Measurements from ENCODE around the gene N4BP3.
"Not testable (repeated sequence)": the region's sequence is repeated elsewhere in the genome, so short reads cannot be mapped to it uniquely, and the experiment has no call there.

Gene N4BP3

DNA sequence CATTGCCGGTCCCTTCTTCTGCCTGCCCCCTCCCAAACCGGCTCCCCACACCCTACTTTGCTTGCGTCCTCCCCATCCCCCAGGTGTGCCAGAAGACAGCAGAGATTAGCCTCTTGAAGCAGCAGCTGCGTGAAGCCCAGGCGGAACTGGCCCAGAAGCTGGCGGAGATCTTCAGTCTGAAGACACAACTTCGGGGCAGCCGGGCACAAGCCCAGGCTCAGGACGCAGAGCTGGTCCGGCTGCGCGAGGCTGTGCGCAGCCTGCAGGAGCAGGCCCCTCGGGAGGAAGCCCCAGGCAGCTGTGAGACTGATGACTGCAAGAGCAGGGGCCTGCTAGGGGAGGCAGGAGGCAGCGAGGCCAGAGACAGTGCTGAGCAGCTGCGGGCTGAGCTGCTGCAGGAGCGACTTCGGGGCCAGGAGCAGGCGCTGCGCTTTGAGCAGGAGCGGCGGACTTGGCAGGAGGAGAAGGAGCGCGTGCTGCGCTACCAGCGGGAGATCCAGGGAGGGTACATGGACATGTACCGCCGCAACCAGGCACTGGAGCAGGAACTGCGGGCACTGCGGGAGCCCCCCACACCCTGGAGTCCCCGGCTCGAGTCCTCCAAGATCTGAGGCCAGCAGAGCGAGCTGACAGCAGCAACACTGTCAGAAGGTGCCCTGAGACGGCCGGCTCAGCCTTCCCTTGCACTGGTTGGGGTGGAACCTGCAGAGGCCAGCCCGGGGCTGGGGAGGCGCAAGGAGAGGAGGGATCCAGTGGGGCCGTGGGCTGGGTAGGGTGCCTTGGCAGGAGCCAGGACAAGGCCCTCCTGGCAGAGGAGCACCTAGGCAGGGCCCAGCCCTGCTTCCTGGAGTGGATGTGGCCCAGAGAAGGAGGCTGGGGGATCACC, 8.3 kb downstream of the N4BP3 start:
- DNase-seq (ENCODE audit: low read depth in 2 of 2), result no peak

DNA sequence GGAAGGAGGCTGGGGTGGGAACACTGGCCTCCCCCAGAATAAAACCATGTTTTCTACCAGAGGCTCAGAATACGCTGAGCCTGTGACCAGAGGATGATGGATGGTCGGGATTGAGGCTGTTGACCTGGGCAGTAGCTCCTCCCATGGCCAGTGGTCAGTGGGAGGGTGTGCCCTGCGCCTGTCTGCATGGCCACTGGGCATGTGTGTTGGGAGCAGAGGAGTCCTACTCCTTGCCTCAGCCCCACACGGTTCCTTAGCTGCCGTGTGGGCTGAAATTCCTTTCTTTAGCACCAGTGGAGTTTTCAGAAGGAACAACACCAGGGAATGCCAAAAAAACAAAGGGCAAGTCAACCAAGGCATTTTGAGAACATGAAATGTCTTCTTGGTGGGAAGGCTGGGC, 9.0 kb downstream of the N4BP3 start:
- DNase-seq (ENCODE audit: low read depth in 2 of 2), result no peak

DNA sequence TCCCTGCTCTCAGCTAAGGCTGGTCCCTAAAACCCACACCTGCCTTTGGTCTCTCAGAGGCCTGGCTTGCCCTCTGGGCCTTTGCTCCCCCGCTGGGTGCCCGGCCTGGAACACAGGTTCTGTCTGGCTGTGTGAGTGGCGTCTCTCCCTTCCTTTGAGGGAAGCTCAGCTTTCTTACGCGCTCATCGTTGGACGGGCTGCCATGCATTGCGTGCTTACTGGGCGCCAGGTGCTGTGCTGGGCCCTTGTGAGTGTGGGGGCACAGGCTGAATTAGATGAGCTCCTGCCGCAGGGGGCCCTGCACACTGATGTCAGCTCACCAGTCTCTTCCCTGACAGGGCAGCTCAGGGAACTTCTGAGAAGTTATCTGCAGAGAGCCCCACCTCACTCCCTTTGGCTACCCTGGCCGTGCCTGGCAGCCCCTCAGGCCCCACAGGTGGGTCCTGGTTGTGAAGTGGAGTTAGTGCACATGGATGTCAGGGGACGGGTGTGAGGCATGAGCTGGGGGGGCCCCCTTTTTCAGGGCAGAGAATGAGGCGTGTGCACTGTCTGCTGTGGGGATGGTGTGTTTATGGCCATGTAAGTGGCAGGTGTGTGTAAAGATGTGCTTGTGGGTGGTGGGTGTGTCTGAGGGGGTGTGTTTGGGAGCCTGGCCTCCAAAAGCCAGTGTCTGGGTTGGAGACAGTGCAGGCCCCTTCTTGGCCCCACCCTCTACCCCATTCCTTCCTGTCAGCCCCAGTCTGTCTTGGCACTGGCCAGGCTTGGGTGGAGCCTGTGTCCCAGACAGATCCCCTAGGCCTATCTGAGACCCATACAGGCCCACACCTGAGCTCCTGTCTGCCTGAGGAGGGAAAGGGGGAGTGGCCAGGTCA, 10.0 kb downstream of the N4BP3 start:
- DNase-seq (ENCODE audit: low read depth in 2 of 2), result no peak

DNA sequence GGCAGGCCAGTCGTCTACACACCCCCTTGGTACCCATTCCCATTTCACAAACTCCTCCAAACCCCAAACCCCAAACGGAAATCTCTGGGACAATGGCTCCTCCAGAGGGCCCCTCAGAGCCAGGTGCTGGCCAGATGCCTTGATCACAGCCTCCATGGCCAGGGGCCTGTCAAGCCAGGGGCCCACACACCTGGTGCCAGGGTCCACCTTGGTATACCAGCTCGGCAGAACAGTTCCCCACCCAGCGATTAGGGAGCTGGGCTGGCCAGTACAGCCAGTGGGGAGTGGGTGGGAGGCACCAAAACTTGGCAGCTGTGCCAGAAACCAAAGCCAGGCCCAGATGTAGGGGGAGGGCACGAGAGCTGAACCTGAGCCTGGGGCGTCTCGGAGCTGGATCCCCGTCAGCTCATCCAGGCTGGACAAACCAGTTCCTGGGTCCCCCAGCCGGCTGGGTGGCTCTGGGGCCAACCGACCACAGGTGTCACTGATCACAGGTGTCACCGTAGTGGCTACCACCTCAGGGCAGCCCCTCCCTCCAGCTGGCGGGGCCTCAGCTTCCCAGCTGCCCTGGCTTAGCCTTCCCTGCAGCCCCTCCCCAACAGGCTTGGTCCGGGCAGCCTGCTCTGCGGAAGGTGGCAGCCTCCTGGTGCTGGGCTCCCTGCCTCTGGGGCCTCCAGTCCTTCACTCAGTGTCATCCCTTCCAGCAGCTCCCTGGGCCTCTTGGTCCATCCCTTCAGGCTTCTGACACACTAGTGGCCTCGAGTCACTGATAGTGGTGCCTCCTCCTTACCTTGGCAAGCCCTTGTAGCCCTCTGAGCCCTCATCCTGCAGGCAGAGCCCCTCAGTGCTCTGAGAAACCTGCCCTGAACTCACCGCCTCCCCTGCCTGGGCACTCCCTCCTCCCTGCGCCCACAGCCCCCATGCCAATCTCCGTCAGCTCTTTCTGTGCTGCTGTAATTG, 10.9 kb downstream of the N4BP3 start:
- DNase-seq (ENCODE audit: low read depth in 2 of 2), result no peak

DNA sequence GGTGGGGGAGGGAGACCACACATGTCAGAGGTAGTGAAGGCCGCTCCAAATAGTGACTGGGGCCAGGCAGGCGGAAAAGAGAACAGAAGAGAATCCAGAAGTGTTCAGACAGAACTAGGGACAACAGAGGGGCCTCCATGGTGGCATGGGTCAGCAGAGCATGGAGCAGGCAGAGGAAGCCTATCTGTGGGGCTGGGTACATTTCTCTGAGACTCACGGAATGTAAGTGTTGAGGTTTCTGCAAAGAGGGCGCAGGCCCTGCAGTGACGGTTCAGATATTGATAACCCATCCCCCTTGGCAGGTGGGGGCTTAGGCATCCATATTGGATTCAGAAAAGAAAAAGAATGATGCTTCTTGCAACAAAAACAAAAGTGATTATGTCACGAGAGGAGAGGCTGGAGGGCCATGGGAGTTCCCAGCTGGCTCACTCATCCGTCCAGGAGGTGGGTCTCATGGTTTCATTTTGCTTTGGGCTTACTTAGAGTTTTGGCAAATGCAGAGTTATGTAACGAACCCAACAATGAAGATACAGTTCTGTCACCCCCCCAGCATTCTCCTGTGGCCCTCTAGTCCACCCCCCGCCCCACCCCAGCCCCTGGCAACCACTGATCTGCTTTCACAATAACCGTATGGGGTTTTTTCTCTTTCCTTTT, 12.0 kb downstream of the N4BP3 start:
- DNase-seq (ENCODE audit: low read depth in 2 of 2), result no peak

DNA sequence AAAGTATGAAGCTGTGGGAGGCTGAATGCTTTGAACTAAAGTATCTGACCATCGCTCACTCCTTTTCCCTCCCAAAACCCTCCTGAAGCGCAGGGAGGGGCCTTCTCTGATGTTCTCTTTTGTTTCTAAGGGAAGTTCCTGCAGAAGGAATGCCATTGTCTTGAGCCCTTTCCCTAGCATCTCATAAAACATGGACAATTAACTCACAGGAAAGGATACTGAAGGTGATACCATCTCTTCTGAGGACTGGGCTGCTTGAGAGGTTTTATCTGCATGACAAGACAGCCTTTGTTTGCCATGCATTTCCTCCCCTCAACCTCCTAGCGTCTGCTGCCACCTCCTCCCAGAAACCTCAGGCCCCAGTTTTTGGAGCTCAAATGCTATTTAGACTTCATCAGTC, 13.2 kb downstream of the N4BP3 start:
- DNase-seq (ENCODE audit: low read depth in 2 of 2), result no peak

DNA sequence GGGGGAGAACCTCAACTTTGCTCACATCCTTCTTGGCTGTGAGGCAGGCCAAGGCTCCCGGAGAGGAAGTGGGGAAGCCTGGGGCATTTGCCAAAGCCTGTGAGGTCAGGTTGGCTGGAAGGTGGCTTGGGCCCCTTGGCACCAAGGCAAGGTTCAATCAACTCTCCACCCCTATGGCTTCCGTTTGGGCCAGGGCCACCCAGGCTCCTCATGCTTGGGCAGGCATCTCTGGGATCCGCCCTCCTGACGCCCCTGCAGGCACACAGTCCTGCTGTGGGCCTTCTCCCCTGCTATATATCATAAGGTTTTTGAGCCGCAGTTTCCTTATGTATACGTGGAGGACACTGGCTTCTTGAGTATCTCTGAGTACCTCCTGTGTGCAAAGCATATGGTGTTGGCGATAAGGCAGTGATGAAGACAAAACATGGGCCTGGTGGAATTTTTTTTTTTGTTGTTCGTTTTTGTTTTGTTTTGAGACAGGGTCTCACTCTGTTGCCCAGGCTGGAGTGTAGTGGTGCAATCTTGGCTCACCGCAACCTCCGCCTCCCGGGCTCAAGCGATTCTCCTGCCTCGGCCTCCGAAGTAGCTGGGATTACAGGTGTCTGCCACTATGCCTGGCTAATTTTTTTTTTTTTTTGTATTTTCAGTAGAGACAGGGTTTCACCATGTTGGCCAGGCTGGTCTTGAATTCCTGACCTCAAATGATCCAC, 14.1 kb downstream of the N4BP3 start:
- DNase-seq (ENCODE audit: low read depth in 2 of 2), result not testable (repeated sequence)

DNA sequence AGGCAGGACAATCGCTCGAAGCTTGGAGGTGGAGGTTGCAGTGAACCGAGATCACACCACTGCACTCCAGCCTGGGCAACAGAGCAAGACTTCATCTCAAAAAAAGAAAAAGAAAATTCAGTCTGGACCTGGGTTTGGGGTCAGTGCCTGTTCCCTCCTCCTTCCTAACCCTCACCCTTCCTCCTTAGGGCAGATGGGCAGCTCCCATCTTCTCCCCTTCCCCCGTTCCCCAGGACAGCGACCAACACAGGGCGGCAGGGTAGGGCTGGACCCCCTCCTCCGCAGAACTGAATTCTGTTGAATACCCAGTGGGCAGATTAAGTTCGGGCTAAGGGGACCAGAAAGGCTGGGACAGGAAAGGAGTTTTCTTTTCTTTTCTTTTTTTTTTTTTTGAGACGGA, 16.0 kb downstream of the N4BP3 start:
- no peak for DNase-seq (ENCODE audit: low read depth in 2 of 2)

DNA sequence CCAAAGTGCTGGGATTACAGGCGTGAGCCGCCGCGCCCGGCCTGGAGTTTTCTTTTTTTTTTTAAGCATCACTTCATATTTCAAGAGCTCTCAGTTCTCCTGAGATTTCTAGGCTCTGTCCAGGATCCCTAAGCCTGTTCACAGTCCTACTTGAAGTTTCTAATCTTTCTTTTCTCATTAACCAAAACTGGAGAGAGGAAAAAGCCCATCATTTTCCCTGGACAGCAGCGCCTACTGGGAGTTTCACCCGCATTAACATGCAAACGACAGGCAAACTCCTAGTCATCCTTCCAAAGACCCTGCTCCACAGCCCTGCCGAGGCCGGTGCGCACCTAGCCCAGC, 16.9 kb downstream of the N4BP3 start:
- not testable (repeated sequence) for DNase-seq (ENCODE audit: low read depth in 2 of 2)

DNA sequence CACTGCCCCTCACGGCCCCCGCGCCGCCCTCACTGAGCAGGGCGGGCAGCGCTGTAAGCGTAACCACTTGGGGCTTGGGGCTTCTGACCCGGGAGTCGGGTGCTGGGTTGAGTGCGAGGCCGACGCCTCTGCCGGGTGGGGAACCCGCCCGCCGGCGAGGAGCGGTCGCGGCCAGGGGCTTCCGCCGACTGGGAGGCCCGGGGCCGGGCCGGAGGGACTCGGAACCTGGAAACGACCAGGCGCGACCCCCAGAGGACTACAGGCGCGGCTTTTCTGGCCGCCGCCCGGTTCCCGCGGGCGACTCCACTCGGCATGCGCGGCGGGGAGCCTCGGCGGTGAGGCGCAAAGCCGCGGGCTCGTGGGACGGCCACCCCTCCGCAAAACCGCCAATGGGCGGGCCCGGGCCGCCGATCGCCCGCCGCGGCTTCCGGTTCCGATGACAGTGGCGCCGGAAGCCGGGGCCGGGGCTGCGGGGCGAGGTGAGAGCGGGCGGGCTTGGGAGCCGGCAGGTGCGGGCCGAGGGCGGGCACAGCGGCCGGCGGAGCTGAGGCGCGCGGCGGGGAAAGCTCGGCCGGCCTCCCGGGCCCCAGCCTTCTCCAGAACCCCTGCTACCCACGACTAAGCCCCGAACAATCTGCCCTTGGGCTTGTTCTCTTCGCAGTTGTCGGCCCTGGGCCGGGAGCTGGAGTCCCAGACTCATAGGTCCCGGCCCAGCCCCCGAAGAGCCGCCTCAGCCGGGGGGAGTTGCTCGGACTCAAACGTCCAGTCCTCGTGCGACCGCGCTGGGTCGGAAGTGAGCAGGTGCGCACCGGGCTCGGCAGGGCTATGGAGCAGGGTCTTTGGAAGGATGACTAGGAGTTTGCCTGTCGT, 17.5 kb downstream of the N4BP3 start, which contains the start of gene RMND5B:
TSS of gene RMND5B (plus strand) at position 439 of the 870 bp plus-strand sequence. CDS start 7,106 bp downstream, outside the sequence.
- peak; percentile 72 to 86 for DNase-seq (ENCODE audit: low read depth in 2 of 2)

DNA sequence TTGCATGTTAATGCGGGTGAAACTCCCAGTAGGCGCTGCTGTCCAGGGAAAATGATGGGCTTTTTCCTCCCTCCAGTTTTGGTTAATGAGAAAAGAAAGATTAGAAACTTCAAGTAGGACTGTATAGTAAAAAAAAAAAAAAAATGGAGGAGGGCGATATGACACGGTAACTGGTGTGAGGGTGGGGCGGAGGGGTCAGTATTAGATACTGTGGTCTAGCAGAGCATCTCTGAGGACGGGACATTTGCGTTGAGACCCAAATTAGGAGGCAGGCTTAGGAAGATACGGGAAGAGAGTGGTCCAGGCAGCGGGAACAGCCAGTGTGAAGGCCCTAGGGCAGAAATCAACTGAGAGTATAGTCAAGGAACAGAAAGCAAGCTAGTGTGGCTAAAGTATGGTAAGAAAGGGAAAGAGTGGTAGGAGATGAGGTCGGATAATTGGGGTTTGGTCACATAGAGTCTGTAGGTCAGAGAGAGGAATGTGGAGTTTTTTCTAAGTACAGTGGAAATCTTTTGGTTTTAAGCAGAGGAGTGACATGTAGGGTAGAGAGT, 18.2 kb downstream of the N4BP3 start:
- DNase-seq (ENCODE audit: low read depth in 2 of 2), result no peak

DNA sequence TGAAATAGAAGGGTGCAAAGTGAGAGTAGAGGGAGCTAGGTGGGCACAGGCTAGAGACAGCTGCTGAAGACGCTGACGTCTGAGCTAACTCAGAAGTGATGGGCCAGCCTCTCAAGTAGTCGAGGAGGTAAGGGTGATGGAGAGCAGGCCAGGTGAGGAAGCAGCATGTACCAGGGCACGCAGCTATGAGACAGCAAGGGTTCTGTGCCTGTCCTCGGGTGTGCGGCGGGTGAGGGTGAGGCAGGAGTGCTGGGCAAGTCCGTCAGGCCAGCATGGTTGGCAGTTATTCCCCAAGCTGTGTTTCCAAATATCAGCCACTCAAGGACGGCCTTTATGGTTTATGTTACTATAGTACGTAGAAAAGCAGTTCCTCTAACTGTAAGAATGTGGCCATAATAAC, 23.7 kb downstream of the N4BP3 start:
- no peak for DNase-seq (ENCODE audit: low read depth in 2 of 2)

DNA sequence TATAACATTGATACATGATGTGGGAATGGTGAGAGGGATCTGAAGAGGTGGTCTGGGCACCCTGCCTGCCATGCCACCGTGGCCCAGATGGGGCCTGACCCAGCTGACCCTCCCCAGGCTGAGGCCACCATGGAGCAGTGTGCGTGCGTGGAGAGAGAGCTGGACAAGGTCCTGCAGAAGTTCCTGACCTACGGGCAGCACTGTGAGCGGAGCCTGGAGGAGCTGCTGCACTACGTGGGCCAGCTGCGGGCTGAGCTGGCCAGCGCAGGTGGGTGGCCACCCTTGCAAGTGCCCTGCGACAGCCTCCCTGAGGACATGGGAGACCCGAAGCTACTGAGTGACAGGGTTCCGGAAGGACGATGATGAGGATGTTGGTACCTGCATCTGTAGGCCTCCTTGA, 24.7 kb downstream of the N4BP3 start:
- no peak for DNase-seq (ENCODE audit: low read depth in 2 of 2)

DNA sequence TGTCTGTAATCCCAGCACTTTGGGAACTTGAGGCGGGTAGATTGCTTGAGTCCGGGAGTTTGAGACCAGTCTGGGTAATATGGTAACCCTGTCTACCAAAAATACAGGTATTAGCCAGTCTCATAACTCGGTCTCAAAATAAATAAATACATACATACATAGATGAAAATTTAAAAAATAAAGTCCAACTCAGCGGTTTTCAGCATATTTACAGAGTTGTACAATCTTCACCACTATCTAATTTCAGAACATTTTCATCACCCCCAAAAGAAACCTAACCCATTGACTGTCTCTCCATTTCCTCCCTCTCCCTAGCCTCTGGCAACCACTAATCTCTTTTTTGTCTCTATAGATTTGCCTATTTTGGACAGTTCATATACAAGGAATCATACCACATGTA, 28.2 kb downstream of the N4BP3 start:
- DNase-seq (ENCODE audit: low read depth in 2 of 2), result no peak

DNA sequence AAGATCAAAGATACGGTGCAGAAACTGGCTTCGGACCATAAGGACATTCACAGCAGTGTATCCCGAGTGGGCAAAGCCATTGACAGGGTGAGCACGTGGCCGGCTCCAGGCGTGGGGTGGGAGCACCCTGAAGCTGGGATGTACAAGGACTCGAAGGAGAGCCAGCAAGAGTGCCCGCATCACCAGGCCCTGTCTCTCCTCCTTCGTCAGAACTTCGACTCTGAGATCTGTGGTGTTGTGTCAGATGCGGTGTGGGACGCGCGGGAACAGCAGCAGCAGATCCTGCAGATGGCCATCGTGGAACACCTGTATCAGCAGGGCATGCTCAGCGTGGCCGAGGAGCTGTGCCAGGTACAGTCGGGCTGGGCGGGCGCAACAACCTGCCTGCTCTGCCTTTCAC, 29.3 kb downstream of the N4BP3 start:
- DNase-seq (ENCODE audit: low read depth in 2 of 2), result no peak

DNA sequence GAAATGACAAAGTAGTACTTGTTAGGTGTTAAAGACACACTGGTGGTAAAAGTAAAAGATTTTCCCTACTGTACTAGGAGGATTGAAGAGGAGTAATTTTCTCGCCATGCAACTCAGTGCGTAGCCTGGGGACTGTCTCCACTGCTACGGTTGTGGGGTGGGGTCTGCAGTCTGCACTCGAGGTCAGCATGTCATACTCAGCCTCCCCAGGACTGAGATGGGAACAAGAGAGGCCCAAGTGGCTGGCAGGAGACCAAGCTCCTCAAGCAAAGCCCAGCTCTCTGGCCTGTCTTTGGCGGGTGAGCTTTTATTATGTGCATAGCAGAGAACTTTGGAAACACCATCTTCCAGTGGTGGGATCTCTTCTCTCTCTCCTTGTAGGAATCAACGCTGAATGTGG, 29.9 kb downstream of the N4BP3 start:
- no peak for DNase-seq (ENCODE audit: low read depth in 2 of 2)

DNA sequence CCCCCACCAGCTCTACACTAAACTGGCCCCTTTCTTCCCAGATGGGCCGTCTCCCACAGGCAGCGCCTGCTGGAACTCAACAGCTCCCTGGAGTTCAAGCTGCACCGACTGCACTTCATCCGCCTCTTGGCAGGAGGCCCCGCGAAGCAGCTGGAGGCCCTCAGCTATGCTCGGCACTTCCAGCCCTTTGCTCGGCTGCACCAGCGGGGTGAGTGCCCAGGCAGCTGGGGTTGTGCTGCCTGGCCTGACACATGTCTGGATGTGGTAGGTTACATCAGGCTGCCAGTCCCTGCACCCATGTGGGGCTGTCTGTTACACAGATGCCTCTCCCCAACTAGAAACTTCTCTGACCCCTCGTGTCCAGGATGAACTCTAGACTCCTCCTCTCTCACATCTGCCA, 30.6 kb downstream of the N4BP3 start:
- DNase-seq (ENCODE audit: low read depth in 2 of 2), result no peak

DNA sequence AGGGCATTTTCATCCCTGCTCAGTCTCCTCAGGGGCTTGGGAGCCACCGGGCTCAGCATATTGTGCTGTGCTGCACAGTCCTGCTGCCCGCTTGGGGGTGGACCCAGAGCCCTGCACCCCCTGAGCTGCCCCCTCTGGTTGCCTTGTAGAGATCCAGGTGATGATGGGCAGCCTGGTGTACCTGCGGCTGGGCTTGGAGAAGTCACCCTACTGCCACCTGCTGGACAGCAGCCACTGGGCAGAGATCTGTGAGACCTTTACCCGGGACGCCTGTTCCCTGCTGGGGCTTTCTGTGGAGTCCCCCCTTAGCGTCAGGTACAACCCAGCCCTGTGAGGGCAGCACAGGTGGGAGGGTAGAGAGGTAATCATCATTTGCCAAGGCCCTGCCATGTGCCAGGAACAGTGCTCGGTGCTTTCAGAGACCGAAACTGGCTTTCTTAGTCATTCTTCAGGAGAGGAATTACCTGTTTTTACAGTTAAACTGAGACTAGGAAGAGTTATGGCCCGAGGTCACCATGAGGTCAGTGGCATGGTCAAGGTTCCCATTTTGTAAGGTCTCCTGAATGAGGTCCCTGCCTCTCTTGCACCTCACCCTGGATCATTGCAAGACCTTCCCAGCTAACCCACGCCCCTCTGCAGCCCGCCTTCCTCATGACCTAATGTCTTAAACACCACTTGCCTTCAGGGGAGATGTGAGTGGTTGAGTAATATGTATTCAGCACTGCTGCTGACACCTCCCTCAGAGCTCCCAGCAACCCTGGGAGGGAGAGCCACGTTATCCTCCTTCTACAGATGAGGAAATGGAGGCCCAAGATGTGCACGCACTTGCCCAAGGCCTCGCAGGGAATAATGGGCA, 32.9 kb downstream of the N4BP3 start:
- peak; percentile 58 to 66 for DNase-seq (ENCODE audit: low read depth in 2 of 2)
